Osteoblast (primary cell): ENCODE results near the gene CATSPERB. TPM values are rescaled to one million over a fixed set of nuclear protein-coding genes. Genes with fewer than 3 reads are reported as not detected.

Experiments used
- DNase-seq: peaks from one replicate; pipeline ENCODE4 v3.0.0; 2011; ENCODE audit warnings: low spot score, mixed read lengths; ENCODE audit not compliant: insufficient read length; ENCODE audit errors: missing footprints
- H2AFZ ChIP-seq: 2 replicates; pipeline ENCODE4 v1.6.0; 2011; ENCODE audit warnings: mild to moderate bottlenecking, low read length
- H3K27ac ChIP-seq: 2 replicates; pipeline ENCODE4 v1.5.1; 2011; ENCODE audit warnings: mild to moderate bottlenecking, low read depth, low read length, moderate library complexity
- H3K27me3 ChIP-seq: 2 replicates; pipeline ENCODE4 v1.6.0; 2012; ENCODE audit warnings: mild to moderate bottlenecking, control low read depth, inconsistent platforms, low read length, moderate library complexity; ENCODE audit not compliant: insufficient read depth
- H3K36me3 ChIP-seq: 2 replicates; pipeline ENCODE4 v1.5.1; 2011; ENCODE audit warnings: mild to moderate bottlenecking, low read length, control low read depth, moderate library complexity; ENCODE audit not compliant: insufficient read depth
- H3K4me1 ChIP-seq: 2 replicates; pipeline ENCODE4 v1.5.1; 2011; ENCODE audit warnings: mild to moderate bottlenecking, low read length, control low read depth, moderate library complexity; ENCODE audit not compliant: insufficient read depth
- H3K4me2 ChIP-seq: 2 replicates; pipeline ENCODE4 v1.6.0; 2011; ENCODE audit warnings: mild to moderate bottlenecking, low read length; ENCODE audit not compliant: insufficient read depth
- H3K4me3 ChIP-seq: fragments of 200-600 bp; sonication (generic); 3 replicates; pipeline ENCODE4 v1.5.1; 2012; ENCODE audit warnings: mild to moderate bottlenecking, low read length, inconsistent platforms; ENCODE audit not compliant: insufficient read depth
- H3K79me2 ChIP-seq: 2 replicates; pipeline ENCODE4 v1.6.0; 2012; ENCODE audit warnings: mild to moderate bottlenecking, low read length, control low read depth, inconsistent platforms; ENCODE audit not compliant: insufficient read depth
- H3K9me3 ChIP-seq: 2 replicates; pipeline ENCODE4 v1.5.1; 2011; ENCODE audit warnings: low read depth, low read length, control low read depth
- H4K20me1 ChIP-seq: 2 replicates; pipeline ENCODE4 v1.6.0; 2012; ENCODE audit warnings: mild to moderate bottlenecking, low read length, control low read depth; ENCODE audit not compliant: insufficient read depth
- total RNA-seq: library from RNA; depleted of rRNA; stranded (reverse); fragments of >200 nt; gene quantifications from 2 replicates; pipeline ENCODE4 v1.2.3, GENCODE V29; 2012
- TF ChIP-seq, protein P1 (sequence below): IDR thresholded peaks from 2 replicates; pipeline ENCODE4 v1.5.1; 2011; ENCODE audit warnings: mild to moderate bottlenecking, low read depth, low read length, moderate library complexity; ENCODE audit errors: extremely low read depth

CATSPERB gene
- total RNA-seq, 1 donor = not detected

GRCh38 chr14:91722386-91722785, 9.5 kb downstream of the CATSPERB start:
- H4K20me1 ChIP-seq = no peaks in the 10 kb centered on the region
- no peak overlapping the region for H3K27ac ChIP-seq
- no peaks in the 10 kb centered on the region for H3K9me3 ChIP-seq
- DNase-seq = no peak
- no peak overlapping the region for H3K4me2 ChIP-seq
- TF ChIP-seq, protein P1, sequence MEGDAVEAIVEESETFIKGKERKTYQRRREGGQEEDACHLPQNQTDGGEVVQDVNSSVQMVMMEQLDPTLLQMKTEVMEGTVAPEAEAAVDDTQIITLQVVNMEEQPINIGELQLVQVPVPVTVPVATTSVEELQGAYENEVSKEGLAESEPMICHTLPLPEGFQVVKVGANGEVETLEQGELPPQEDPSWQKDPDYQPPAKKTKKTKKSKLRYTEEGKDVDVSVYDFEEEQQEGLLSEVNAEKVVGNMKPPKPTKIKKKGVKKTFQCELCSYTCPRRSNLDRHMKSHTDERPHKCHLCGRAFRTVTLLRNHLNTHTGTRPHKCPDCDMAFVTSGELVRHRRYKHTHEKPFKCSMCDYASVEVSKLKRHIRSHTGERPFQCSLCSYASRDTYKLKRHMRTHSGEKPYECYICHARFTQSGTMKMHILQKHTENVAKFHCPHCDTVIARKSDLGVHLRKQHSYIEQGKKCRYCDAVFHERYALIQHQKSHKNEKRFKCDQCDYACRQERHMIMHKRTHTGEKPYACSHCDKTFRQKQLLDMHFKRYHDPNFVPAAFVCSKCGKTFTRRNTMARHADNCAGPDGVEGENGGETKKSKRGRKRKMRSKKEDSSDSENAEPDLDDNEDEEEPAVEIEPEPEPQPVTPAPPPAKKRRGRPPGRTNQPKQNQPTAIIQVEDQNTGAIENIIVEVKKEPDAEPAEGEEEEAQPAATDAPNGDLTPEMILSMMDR = no peak
- H3K27me3 ChIP-seq = no peaks in the 10 kb centered on the region
- no peaks in the 10 kb centered on the region for H3K36me3 ChIP-seq
- H3K4me3 ChIP-seq = no peak overlapping the region
- no peaks in the 10 kb centered on the region for H3K79me2 ChIP-seq
- no peak overlapping the region for H2AFZ ChIP-seq
- H3K4me1 ChIP-seq = peaks cover 9% of the 10 kb centered on the region

- no peak overlapping the region for H2AFZ ChIP-seq
- TF ChIP-seq, protein P1 = no peak
- H3K4me1 ChIP-seq = no peaks in the 10 kb centered on the region
- no peaks in the 10 kb centered on the region for H4K20me1 ChIP-seq
- no peaks in the 10 kb centered on the region for H3K36me3 ChIP-seq
- DNase-seq = no peak
- no peak overlapping the region for H3K4me2 ChIP-seq
- no peaks in the 10 kb centered on the region for H3K9me3 ChIP-seq
- H3K27me3 ChIP-seq = no peaks in the 10 kb centered on the region
- H3K27ac ChIP-seq = no peak overlapping the region
- H3K4me3 ChIP-seq = no peak overlapping the region
- H3K79me2 ChIP-seq = no peaks in the 10 kb centered on the region
These were observed 12.0 kb downstream of the CATSPERB start for GRCh38 chr14:91719839-91720238.

- TF ChIP-seq, protein P1 = no peak
- Histone ChIP-seq H3K4me2 (no peak overlapping the region), H3K27ac (no peak overlapping the region), H3K4me1 (no peaks in the 10 kb centered on the region), H3K9me3 (no peaks in the 10 kb centered on the region), H2AFZ (no peak overlapping the region), H4K20me1 (no peaks in the 10 kb centered on the region), H3K79me2 (no peaks in the 10 kb centered on the region), H3K36me3 (no peaks in the 10 kb centered on the region), H3K27me3 (no peaks in the 10 kb centered on the region), H3K4me3 (no peak overlapping the region)
- no peak for DNase-seq
These were observed 14.9 kb downstream of the CATSPERB start for GRCh38 chr14:91716999-91717398.

- H3K4me1 ChIP-seq = no peaks in the 10 kb centered on the region
- H3K9me3 ChIP-seq = no peaks in the 10 kb centered on the region
- H3K4me2 ChIP-seq = no peak overlapping the region
- H3K27ac ChIP-seq = no peak overlapping the region
- no peaks in the 10 kb centered on the region for H3K79me2 ChIP-seq
- H3K36me3 ChIP-seq = no peaks in the 10 kb centered on the region
- H3K27me3 ChIP-seq = no peaks in the 10 kb centered on the region
- H3K4me3 ChIP-seq = no peak overlapping the region
- TF ChIP-seq, protein P1 = no peak
- no peak overlapping the region for H2AFZ ChIP-seq
- no peaks in the 10 kb centered on the region for H4K20me1 ChIP-seq
- DNase-seq = no peak
These were observed 17.1 kb downstream of the CATSPERB start for GRCh38 chr14:91714805-91715204.
